GM23338 (cell line): Measurements from ENCODE around the gene IWS1. TPM values are rescaled to one million over a fixed set of nuclear protein-coding genes. Genes with fewer than 3 reads are reported as not detected.

Experiments used
- CREB1 ChIP-seq: fragments of 250-450 bp; sonication (Bioruptor Pico); IDR thresholded peaks from 2 replicates; pipeline ENCODE4 v1.5.0; 2020; ENCODE audit warnings: low read depth, mild to moderate bottlenecking, moderate library complexity
- EZH2 ChIP-seq: fragments of 200-600 bp; sonication (generic); IDR thresholded peaks from one replicate; pipeline ENCODE4 v1.8.0; 2017; ENCODE audit warnings: antibody characterized with exemption, mild to moderate bottlenecking, low read depth; ENCODE audit not compliant: unreplicated experiment
- JUNB ChIP-seq: IDR thresholded peaks from one replicate; pipeline ENCODE4 v1.6.1; 2016; ENCODE audit warnings: antibody characterized with exemption; ENCODE audit not compliant: unreplicated experiment
- NANOG ChIP-seq: IDR thresholded peaks from 2 replicates; pipeline ENCODE4 v1.6.1; 2016; ENCODE audit warnings: antibody characterized with exemption, borderline replicate concordance
- POLR2AphosphoS5 ChIP-seq: IDR thresholded peaks from 2 replicates; pipeline ENCODE4 v1.6.1; 2016; ENCODE audit warnings: antibody characterized with exemption, low read depth
- STAT1 ChIP-seq: IDR thresholded peaks from one replicate; pipeline ENCODE4 v1.6.1; 2016; ENCODE audit warnings: antibody characterized with exemption; ENCODE audit not compliant: unreplicated experiment
- ZNF114 ChIP-seq: fragments of 250-450 bp; sonication (Bioruptor Pico); IDR thresholded peaks from 2 replicates; pipeline ENCODE4 v1.5.0; 2020; ENCODE audit warnings: mild to moderate bottlenecking, moderate library complexity
- ZNF331 ChIP-seq: fragments of 250-450 bp; sonication (Bioruptor Pico); IDR thresholded peaks from 2 replicates; pipeline ENCODE4 v1.5.0; 2020; ENCODE audit warnings: low read depth, mild to moderate bottlenecking, moderate library complexity
- ZNF462 ChIP-seq: fragments of 250-450 bp; sonication (Bioruptor Pico); IDR thresholded peaks from 2 replicates; pipeline ENCODE4 v1.5.0; 2020; ENCODE audit warnings: mild to moderate bottlenecking, moderate library complexity
- polyA plus RNA-seq: library from polyadenylated mRNA; unstranded; fragments of >200 nt; fragmentation: Nextera tagmentation; extraction: Ambion mirVana; gene quantifications from 2 replicates; pipeline ENCODE4 v1.2.1, GENCODE V29; 2016
- total RNA-seq: library from RNA; depleted of rRNA; stranded (reverse); fragments of >200 nt; shearing (Covaris generic); gene quantifications from 2 replicates; pipeline ENCODE4 v1.2.3, GENCODE V29; 2014
- TF ChIP-seq, protein P1 (sequence below), 2 experiments: fragments of 200-600 bp in 1 of 2; sonication (generic) in 1 of 2; conservative IDR thresholded peaks; 2 replicates each; pipeline versions ENCODE4 v1.5.1 to v1.6.1; 2016 to 2017; ENCODE audit warnings: antibody characterized with exemption in 2 of 2, low read depth in 2 of 2, mild to moderate bottlenecking in 2 of 2, moderate library complexity in 1 of 2
- TF ChIP-seq, protein P2 (sequence below): IDR thresholded peaks from one replicate; pipeline ENCODE4 v1.6.1; 2018; ENCODE audit warnings: antibody characterized with exemption; ENCODE audit not compliant: unreplicated experiment

The IWS1 gene
- total and polyA plus RNA-seq, 2 experiments from 2014 or later, result 82.8 to 97.2 TPM

GRCh38 chr2:127448526-127448925 lies 77.8 kb downstream of the IWS1 start (continued):
- TF ChIP-seq ZNF462 (CRISPR knock-in tag), result no peak
- TF ChIP-seq, protein P1, sequence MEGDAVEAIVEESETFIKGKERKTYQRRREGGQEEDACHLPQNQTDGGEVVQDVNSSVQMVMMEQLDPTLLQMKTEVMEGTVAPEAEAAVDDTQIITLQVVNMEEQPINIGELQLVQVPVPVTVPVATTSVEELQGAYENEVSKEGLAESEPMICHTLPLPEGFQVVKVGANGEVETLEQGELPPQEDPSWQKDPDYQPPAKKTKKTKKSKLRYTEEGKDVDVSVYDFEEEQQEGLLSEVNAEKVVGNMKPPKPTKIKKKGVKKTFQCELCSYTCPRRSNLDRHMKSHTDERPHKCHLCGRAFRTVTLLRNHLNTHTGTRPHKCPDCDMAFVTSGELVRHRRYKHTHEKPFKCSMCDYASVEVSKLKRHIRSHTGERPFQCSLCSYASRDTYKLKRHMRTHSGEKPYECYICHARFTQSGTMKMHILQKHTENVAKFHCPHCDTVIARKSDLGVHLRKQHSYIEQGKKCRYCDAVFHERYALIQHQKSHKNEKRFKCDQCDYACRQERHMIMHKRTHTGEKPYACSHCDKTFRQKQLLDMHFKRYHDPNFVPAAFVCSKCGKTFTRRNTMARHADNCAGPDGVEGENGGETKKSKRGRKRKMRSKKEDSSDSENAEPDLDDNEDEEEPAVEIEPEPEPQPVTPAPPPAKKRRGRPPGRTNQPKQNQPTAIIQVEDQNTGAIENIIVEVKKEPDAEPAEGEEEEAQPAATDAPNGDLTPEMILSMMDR (conservative IDR thresholded peaks at IDR 0.05; ENCODE audit: low read depth in 2 of 2), result no peak
- no peak for TF ChIP-seq NANOG
- TF ChIP-seq ZNF114 (CRISPR knock-in tag), result no peak
- TF ChIP-seq POLR2AphosphoS5, result no peak
- no peak for TF ChIP-seq ZNF331 (CRISPR knock-in tag)
- no peak for TF ChIP-seq STAT1
- TF ChIP-seq, protein P2, sequence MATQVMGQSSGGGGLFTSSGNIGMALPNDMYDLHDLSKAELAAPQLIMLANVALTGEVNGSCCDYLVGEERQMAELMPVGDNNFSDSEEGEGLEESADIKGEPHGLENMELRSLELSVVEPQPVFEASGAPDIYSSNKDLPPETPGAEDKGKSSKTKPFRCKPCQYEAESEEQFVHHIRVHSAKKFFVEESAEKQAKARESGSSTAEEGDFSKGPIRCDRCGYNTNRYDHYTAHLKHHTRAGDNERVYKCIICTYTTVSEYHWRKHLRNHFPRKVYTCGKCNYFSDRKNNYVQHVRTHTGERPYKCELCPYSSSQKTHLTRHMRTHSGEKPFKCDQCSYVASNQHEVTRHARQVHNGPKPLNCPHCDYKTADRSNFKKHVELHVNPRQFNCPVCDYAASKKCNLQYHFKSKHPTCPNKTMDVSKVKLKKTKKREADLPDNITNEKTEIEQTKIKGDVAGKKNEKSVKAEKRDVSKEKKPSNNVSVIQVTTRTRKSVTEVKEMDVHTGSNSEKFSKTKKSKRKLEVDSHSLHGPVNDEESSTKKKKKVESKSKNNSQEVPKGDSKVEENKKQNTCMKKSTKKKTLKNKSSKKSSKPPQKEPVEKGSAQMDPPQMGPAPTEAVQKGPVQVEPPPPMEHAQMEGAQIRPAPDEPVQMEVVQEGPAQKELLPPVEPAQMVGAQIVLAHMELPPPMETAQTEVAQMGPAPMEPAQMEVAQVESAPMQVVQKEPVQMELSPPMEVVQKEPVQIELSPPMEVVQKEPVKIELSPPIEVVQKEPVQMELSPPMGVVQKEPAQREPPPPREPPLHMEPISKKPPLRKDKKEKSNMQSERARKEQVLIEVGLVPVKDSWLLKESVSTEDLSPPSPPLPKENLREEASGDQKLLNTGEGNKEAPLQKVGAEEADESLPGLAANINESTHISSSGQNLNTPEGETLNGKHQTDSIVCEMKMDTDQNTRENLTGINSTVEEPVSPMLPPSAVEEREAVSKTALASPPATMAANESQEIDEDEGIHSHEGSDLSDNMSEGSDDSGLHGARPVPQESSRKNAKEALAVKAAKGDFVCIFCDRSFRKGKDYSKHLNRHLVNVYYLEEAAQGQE, result no peak
- no peak for TF ChIP-seq EZH2
- TF ChIP-seq JUNB, result no peak
- TF ChIP-seq CREB1, result no peak
